ENCODE measurements around the gene SEPTIN10. TPM values are rescaled to one million over a fixed set of nuclear protein-coding genes. Genes with fewer than 3 reads are reported as not detected.
"Not testable (repeated sequence)": the region's sequence is repeated elsewhere in the genome, so short reads cannot be mapped to it uniquely, and the experiment has no call there.

SEPTIN10 gene
- total RNA-seq, 4 donors from 2014 or later, result 104 to 160 (median 118) TPM

DNA sequence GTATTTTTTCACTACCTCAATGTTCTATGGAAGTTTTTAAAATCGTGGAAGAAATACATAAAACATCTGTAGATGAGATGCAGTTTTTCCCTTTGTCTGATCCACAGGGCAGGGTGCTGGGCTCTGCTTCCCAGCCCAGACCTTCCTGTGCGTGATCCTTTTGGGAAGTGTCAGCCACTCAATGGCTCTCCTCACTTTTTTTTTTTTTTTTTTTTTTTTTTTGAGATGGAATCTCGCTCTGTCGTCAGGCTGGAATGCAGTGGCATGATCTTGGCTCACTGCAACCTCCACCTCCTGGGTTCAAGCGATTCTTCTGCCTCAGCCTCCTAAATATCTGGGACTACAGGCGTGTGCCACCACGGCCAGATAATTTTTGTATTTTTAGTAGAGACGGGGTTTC, 33.2 kb upstream of the SEPTIN10 start:
- Histone ChIP-seq H3K27ac (peak overlapping the region in 2 of 4 donors; percentile 61 to 74), H3K27me3 (no peaks in the 10 kb centered on the region), H3K36me3 (no peaks in the 10 kb centered on the region), H3K4me3 (no peak overlapping the region), H3K9me3 (no peaks in the 10 kb centered on the region), H3K4me1 (peaks cover 0 to 19% (median 6%) of the 10 kb centered on the region in 4 donors)
- TF ChIP-seq, protein P1, sequence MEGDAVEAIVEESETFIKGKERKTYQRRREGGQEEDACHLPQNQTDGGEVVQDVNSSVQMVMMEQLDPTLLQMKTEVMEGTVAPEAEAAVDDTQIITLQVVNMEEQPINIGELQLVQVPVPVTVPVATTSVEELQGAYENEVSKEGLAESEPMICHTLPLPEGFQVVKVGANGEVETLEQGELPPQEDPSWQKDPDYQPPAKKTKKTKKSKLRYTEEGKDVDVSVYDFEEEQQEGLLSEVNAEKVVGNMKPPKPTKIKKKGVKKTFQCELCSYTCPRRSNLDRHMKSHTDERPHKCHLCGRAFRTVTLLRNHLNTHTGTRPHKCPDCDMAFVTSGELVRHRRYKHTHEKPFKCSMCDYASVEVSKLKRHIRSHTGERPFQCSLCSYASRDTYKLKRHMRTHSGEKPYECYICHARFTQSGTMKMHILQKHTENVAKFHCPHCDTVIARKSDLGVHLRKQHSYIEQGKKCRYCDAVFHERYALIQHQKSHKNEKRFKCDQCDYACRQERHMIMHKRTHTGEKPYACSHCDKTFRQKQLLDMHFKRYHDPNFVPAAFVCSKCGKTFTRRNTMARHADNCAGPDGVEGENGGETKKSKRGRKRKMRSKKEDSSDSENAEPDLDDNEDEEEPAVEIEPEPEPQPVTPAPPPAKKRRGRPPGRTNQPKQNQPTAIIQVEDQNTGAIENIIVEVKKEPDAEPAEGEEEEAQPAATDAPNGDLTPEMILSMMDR (IDR thresholded peaks at IDR 0.05), result no peak
- TF ChIP-seq EP300 (IDR thresholded peaks at IDR 0.05), result no peak
- no peak for TF ChIP-seq POLR2A (IDR thresholded peaks at IDR 0.05)
- WGBS, 2 donors, result 84 to 86% methylated on average over 8 of the region's 8 CpGs
- DNase-seq (ENCODE audit: low spot score in 2 of 2), result no peak

DNA sequence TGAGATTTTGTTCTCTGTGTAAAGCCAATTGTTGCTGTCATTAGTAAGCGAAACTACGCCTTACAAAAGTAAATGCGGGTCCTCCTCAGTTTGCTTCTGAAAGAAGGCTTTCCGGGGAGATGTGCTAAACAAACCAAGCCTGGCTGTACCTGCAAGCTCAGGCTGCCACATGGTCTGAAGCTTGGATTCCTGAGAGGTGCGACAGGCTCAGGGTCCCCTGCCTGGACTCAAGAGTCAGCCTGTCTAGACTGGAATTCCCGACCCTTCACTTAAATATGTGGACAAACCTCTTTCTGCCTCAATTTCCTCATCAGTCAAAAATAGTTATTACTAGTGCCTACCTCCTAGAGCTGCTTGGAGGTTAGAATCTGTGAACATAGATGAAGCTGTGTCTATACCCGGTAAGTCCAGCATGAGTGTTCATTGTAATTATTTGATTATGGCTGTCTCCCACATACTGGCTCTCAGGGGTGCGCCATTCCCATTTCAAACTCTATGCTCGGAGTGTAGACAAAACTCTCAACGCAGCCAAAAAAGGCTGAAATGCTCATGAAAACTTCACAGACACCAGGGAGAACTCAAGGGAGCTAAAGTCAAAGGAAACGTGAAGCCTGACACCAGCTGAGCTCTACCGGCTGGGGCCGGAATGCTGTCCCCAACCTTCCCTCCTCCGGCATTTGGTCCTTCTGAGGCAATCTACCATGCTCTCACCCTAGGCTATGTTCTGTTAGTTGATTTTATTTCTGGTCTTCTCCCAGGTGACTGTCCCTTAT, 31.8 kb upstream of the SEPTIN10 start:
- peak overlapping the region in 3 of 4 donors; percentile 69 to 87 (median 79) for H3K27ac ChIP-seq
- no peaks in the 10 kb centered on the region for H3K27me3 ChIP-seq
- DNase-seq (ENCODE audit: low spot score in 2 of 2), result no peak
- H3K9me3 ChIP-seq, result no peaks in the 10 kb centered on the region
- 86 to 89% methylated on average over 14 of the region's 14 CpGs for WGBS, 2 donors
- H3K4me1 ChIP-seq, result peaks cover 0 to 19% (median 6%) of the 10 kb centered on the region in 4 donors
- TF ChIP-seq, protein P1 (IDR thresholded peaks at IDR 0.05), result no peak
- TF ChIP-seq POLR2A (IDR thresholded peaks at IDR 0.05), result no peak
- no peak for TF ChIP-seq EP300 (IDR thresholded peaks at IDR 0.05)
- H3K36me3 ChIP-seq, result no peaks in the 10 kb centered on the region
- no peak overlapping the region for H3K4me3 ChIP-seq

DNA sequence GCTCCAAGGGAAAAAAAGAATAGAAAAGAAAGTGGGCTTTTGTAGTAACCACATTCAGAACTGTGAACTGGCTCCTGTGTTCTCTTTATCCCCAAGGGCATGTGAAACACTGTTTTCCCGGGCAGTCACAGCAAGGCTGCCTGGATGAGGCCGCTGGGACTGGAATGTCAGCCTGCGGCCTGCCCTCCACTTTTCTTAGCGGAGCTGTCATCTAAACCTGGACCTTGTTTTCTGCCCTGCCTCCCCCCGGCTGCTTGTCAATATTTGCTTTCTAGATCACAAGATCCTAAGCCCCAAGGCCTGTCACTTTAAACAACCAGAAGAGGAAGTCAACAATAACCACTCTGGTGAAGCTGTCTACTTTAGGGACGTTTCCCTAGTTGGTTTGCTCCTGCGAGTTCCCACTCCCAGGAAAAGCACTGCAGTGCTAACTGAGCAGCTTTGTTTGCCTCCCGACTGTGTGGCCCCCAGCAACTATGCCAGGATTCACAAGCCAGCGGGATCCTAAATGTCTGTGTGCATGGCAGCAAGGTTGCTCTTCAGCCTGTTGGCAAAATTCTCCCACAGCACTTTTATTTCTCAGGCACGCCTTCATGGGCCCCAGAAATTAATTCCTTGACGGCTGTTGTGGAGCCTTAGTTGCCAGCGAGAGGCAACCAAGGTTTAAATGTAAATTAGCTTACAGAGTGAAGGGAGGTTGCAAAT, 31.0 kb upstream of the SEPTIN10 start:
- Histone ChIP-seq H3K4me3 (peak overlapping the region in 1 of 4 donors; percentile 10), H3K27ac (peak overlapping the region; percentile 4 to 87 (median 74)), H3K4me1 (peaks cover 0 to 19% (median 6%) of the 10 kb centered on the region in 4 donors), H3K27me3 (no peaks in the 10 kb centered on the region), H3K36me3 (no peaks in the 10 kb centered on the region), H3K9me3 (no peaks in the 10 kb centered on the region)
- 24 to 28% methylated on average over 12 of the region's 12 CpGs for WGBS, 2 donors
- peak in 1 of 2 donors; percentile 7 for TF ChIP-seq EP300 (IDR thresholded peaks at IDR 0.05)
- TF ChIP-seq POLR2A (IDR thresholded peaks at IDR 0.05), result no peak
- no peak for DNase-seq (ENCODE audit: low spot score in 2 of 2)

DNA sequence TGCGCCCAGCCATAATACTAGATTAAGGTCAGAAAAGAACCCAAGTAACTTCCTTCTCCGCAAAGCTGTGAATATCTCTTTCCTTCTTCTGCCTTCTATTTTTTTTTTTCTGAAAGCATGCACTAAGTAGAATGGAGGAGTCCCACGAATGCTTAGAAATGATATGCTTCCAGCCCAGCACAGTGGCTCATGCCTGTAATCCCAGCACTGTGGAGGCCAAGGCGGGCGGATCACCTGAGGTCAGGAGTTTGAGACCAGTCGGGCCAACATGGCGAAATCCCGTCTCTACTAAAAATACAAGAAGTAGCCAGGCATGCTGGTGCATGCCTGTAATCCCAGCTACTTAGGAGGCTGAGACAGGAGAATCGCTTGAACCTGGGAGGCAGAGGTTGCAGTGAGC, 26.2 kb upstream of the SEPTIN10 start:
- H3K4me3 ChIP-seq; H3K27ac ChIP-seq; H3K36me3 ChIP-seq; DNase-seq (ENCODE audit: low spot score in 2 of 2); H3K27me3 ChIP-seq; H3K9me3 ChIP-seq: not testable (repeated sequence)
- H3K4me1 ChIP-seq, result peaks cover 0 to 30% (median 6%) of the 10 kb centered on the region in 4 donors
- 94% methylated on average over 9 of the region's 9 CpGs for WGBS, 2 donors

DNA sequence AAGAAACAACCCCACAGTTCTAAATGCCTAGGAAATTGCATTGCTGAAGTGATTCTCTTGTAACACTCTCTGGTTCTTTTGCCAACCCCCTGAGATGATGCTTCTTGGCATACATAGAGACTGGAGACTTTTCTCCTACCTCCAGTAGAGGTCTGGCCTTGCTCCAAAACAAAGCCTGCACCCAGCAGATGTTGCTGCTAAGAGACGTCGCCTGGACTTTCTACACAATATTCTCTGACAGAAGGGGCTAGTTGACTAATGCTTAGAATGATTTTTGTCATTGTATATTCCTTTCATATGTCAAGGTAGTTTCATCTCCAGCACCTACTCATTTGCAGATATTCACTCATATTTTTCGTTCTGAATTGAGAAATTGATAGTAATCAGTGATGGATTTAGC, 25.0 kb upstream of the SEPTIN10 start:
- no peaks in the 10 kb centered on the region for H3K36me3 ChIP-seq
- 55 to 58% methylated on average over 3 of the region's 3 CpGs for WGBS, 2 donors
- no peaks in the 10 kb centered on the region for H3K27me3 ChIP-seq
- TF ChIP-seq, protein P1 (IDR thresholded peaks at IDR 0.05), result no peak
- no peak for TF ChIP-seq POLR2A (IDR thresholded peaks at IDR 0.05)
- TF ChIP-seq EP300 (IDR thresholded peaks at IDR 0.05), result no peak
- H3K4me1 ChIP-seq, result peaks cover 0 to 18% (median 2%) of the 10 kb centered on the region in 4 donors
- H3K4me3 ChIP-seq, result no peak overlapping the region
- H3K27ac ChIP-seq, result no peak overlapping the region
- no peak for DNase-seq (ENCODE audit: low spot score in 2 of 2)
- no peaks in the 10 kb centered on the region for H3K9me3 ChIP-seq

Measured in tibial nerve (tissue), 4 donors.